AG09319 (cell line): Measurements from ENCODE around the gene CRYZL1.

Experiments
- DNase-seq: peaks from one replicate; pipeline ENCODE4 v3.0.0-alpha.2; 2010; ENCODE audit warnings: low read depth; ENCODE audit errors: extremely low read depth
- CTCF ChIP-seq: IDR thresholded peaks from 2 replicates; pipeline ENCODE4 v1.5.1; 2011; ENCODE audit warnings: low read depth, mild to moderate bottlenecking, inconsistent platforms, low read length, moderate library complexity

Gene CRYZL1

DNA sequence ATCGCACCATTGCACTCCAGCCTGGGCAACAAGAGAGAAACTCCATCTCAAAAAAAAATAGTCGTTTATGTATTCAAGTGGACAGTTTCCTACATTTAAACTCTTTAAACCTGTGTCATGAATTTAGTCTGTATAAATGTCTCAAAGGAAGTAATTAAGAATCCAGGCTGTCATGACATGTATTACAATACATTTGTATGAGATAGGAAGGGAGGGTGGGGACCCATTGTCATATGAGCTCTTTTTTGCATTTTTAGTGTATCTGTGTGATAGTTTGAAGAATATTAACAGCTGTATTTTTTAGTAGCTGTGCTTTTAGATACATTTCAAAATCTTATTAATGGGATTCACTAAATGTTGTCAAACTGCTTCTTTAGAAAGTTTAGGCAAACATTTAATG is 73.1 kb downstream of the CRYZL1 start:
- TF ChIP-seq CTCF: no peak
- no peak for DNase-seq

- TF ChIP-seq CTCF: no peak
- no peak for DNase-seq
Measured at GRCh38 chr21:33567914-33568313, 73.6 kb downstream of the CRYZL1 start.

- DNase-seq: no peak
- TF ChIP-seq CTCF: no peak
Measured at GRCh38 chr21:33566514-33566913, 75.0 kb downstream of the CRYZL1 start.

- no peak for TF ChIP-seq CTCF
- DNase-seq: no peak
Measured at GRCh38 chr21:33562389-33562788, 79.2 kb downstream of the CRYZL1 start.

- TF ChIP-seq CTCF: no peak
- no peak for DNase-seq
Measured at GRCh38 chr21:33561373-33561772, 80.2 kb downstream of the CRYZL1 start.

- no peak for DNase-seq
- no peak for TF ChIP-seq CTCF
Measured at GRCh38 chr21:33560965-33561364, 80.6 kb downstream of the CRYZL1 start.

DNA sequence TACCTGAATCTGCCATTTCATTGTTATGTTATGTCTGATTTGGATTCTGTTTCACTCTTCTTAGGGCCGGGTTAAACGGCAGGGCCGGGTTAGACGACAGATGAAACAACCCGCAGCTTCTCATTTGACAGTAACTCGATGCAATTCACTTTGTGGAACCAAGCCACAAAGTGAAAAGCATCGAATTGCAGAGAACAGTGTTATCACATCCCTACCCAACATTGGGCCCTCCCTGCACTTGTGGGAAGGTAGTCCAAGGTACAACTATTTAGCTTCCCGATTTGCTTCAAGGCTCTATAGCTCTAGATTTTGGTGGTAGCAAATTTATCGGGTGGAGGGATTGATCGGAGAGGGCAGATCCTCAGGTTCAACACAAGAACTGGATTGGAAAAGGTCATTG is 81.7 kb downstream of the CRYZL1 start:
- no peak for TF ChIP-seq CTCF
- no peak for DNase-seq
